ENCODE measurements around the gene TSNAX. TPM values are rescaled to one million over a fixed set of nuclear protein-coding genes. Genes with fewer than 3 reads are reported as not detected.

TSNAX gene
- total and polyA plus RNA-seq, 9 of the 15 experiments (the other 6 are each of a cell fraction or from before 2014, with no cell fraction given), result 33.8 to 102 (median 61.2) TPM

GRCh38 chr1:231518485-231519034 is 9.9 kb upstream of the TSNAX start:
- no peak overlapping the region for H2AFZ ChIP-seq (ENCODE audit: low read depth, low read length)
- no peak overlapping the region for H3K4me2 ChIP-seq (ENCODE audit: insufficient read depth, low read length)
- DNase-seq (ENCODE audit: extremely low read depth in 1 of 4, low spot score in 3 of 4) (peak in 1 of 4 experiments; percentile 42), ATAC-seq (peak; percentile 42), FAIRE-seq (no peak)
- H3K79me2 ChIP-seq (ENCODE audit: control insufficient read depth, insufficient read depth, low read length), result no peaks in the 10 kb centered on the region
- intact Hi-C loops (cut with micrococcal nuclease), result no loop called here
- no peaks in the 10 kb centered on the region for H3K27me3 ChIP-seq (ENCODE audit: control insufficient read depth in 2 of 2, insufficient read depth in 2 of 2, low read length in 2 of 2)
- no peaks in the 10 kb centered on the region for H4K20me1 ChIP-seq (replicated peaks; ENCODE audit: control insufficient read depth, insufficient read depth, low read length)
- BruUV-seq (replicated peaks), result no TSS peak
- WGBS (ENCODE audit: insufficient coverage, low coverage, missing lambda C conversion rate), result 46% methylated on average over 5 of the region's 5 CpGs
- POLR2A ChIA-PET, result interaction anchor here (1.0 kb wide), 1 partner anchor 97 kb away, joined by 3 read pairs; the partner anchor contains the start of gene EGLN1
- H3K4me3 ChIP-seq, result no peak overlapping the region
- H3K27ac ChIP-seq (ENCODE audit: extremely low read depth, low read depth, low read length), result no peak overlapping the region
- H3K9ac ChIP-seq (ENCODE audit: insufficient read depth in 1 of 2, low read depth in 2 of 2, low read length in 2 of 2), result no peak overlapping the region
- H3K9me3 ChIP-seq (replicated peaks; ENCODE audit: control insufficient read depth, insufficient read depth, low read depth, low read length), result no peaks in the 10 kb centered on the region
- H3K36me3 ChIP-seq (ENCODE audit: control insufficient read depth, insufficient read depth, low read length), result no peaks in the 10 kb centered on the region
- H3K4me1 ChIP-seq (replicated peaks in 1 of 2; ENCODE audit: control insufficient read depth in 2 of 2, insufficient read depth in 2 of 2, low read length in 2 of 2), result peaks cover 0 to 3% of the 10 kb centered on the region in 2 experiments; a peak in 3 of 5 replicates
- in situ Hi-C loops (cut with MboI), result no loop called here
- H3K9me1 ChIP-seq (ENCODE audit: control insufficient read depth, insufficient read depth, low read length), result no peaks in the 10 kb centered on the region
- CTCF ChIA-PET (ENCODE audit: low intra/inter-chr PET ratio), result no interaction called here
- TF ChIP-seq, protein P1, sequence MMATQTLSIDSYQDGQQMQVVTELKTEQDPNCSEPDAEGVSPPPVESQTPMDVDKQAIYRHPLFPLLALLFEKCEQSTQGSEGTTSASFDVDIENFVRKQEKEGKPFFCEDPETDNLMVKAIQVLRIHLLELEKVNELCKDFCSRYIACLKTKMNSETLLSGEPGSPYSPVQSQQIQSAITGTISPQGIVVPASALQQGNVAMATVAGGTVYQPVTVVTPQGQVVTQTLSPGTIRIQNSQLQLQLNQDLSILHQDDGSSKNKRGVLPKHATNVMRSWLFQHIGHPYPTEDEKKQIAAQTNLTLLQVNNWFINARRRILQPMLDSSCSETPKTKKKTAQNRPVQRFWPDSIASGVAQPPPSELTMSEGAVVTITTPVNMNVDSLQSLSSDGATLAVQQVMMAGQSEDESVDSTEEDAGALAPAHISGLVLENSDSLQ (IDR thresholded peaks at IDR 0.05), result no peak
- TF ChIP-seq NFIX (CRISPR knock-in tag; IDR thresholded peaks at IDR 0.05; ENCODE audit: low read depth) (no peak), CHD4 (IDR thresholded peaks at IDR 0.05; ENCODE audit: insufficient read depth, insufficient replicate concordance, low read depth, low read length, poor library complexity, severe bottlenecking) (no peak), GABPB2 (CRISPR knock-in tag; conservative IDR thresholded peaks at IDR 0.05) (no peak), ZNF707 (CRISPR knock-in tag; conservative IDR thresholded peaks at IDR 0.05) (no peak), COPS2 (conservative IDR thresholded peaks at IDR 0.05) (no peak), ZKSCAN3 (CRISPR knock-in tag; IDR thresholded peaks at IDR 0.05) (no peak), CBFA2T2 (conservative IDR thresholded peaks at IDR 0.05) (peak; percentile 57), PCBP2 (IDR thresholded peaks at IDR 0.05; ENCODE audit: low read depth, low read length, poor library complexity, severe bottlenecking) (no peak), NFXL1 (CRISPR knock-in tag; IDR thresholded peaks at IDR 0.05) (no peak), NFATC3 (IDR thresholded peaks at IDR 0.05) (no peak), MEIS2 (IDR thresholded peaks at IDR 0.05; ENCODE audit: partially characterized antibody) (no peak), NBN (IDR thresholded peaks at IDR 0.05; ENCODE audit: low read depth) (no peak), ARID1B (IDR thresholded peaks at IDR 0.05) (peak; percentile 16; the same call in 1 of the 2 replicates), ZSCAN32 (CRISPR knock-in tag; IDR thresholded peaks at IDR 0.05) (no peak), SRSF1 (IDR thresholded peaks at IDR 0.05; ENCODE audit: low read depth, low read length) (no peak), CHD1 (IDR thresholded peaks at IDR 0.05; ENCODE audit: low read length) (no peak), TARDBP (IDR thresholded peaks at IDR 0.05) (no peak), NCOR1 (IDR thresholded peaks at IDR 0.05) (peak; percentile 37; the same call in 1 of the 2 replicates), BCL6 (CRISPR knock-in tag; IDR thresholded peaks at IDR 0.05) (no peak), TEAD4 (IDR thresholded peaks at IDR 0.05; ENCODE audit: low read length) (peak; percentile 55), TEAD4 (CRISPR knock-in tag; IDR thresholded peaks at IDR 0.05; ENCODE audit: borderline replicate concordance) (no peak), PHB2 (IDR thresholded peaks at IDR 0.05; ENCODE audit: low read depth) (no peak), HCFC1 (IDR thresholded peaks at IDR 0.05; ENCODE audit: low read depth, low read length) (no peak)
- TF ChIP-seq, protein P2, sequence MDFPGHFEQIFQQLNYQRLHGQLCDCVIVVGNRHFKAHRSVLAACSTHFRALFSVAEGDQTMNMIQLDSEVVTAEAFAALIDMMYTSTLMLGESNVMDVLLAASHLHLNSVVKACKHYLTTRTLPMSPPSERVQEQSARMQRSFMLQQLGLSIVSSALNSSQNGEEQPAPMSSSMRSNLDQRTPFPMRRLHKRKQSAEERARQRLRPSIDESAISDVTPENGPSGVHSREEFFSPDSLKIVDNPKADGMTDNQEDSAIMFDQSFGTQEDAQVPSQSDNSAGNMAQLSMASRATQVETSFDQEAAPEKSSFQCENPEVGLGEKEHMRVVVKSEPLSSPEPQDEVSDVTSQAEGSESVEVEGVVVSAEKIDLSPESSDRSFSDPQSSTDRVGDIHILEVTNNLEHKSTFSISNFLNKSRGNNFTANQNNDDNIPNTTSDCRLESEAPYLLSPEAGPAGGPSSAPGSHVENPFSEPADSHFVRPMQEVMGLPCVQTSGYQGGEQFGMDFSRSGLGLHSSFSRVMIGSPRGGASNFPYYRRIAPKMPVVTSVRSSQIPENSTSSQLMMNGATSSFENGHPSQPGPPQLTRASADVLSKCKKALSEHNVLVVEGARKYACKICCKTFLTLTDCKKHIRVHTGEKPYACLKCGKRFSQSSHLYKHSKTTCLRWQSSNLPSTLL (IDR thresholded peaks at IDR 0.05), result no peak
